ENCODE results near the gene ATP6V0A4.

DNA sequence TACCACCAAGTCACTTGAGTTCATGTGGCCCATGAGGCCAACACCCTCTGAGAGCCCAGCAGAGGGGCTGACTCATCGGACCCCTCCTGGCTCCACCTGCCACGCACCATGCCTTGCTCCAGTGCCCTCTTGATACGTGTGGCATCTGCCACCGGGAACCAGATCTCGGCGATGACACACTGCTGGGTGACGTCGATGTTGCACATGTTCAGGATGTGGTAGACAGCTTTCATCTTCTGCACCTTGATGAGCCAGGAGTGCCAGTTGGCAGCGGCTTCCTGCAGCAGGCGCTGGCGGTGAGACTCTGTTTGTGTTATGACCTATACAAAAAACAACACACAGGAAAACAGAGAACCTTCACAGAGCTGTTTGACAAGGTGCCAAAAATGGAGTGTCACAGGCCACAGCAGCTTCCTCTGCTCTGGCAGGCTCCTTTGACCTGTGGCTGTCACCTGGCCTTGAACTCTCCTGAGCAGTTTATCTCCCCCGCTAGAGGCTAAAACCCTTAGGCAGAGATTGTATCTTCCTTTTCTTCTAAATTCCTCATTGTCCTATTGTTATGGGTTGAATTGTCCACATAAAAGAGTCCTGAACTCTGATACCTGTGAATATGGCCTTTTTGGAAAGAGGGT is 45.4 kb downstream of the ATP6V0A4 start:
- TF ChIP-seq, protein P1, sequence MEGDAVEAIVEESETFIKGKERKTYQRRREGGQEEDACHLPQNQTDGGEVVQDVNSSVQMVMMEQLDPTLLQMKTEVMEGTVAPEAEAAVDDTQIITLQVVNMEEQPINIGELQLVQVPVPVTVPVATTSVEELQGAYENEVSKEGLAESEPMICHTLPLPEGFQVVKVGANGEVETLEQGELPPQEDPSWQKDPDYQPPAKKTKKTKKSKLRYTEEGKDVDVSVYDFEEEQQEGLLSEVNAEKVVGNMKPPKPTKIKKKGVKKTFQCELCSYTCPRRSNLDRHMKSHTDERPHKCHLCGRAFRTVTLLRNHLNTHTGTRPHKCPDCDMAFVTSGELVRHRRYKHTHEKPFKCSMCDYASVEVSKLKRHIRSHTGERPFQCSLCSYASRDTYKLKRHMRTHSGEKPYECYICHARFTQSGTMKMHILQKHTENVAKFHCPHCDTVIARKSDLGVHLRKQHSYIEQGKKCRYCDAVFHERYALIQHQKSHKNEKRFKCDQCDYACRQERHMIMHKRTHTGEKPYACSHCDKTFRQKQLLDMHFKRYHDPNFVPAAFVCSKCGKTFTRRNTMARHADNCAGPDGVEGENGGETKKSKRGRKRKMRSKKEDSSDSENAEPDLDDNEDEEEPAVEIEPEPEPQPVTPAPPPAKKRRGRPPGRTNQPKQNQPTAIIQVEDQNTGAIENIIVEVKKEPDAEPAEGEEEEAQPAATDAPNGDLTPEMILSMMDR (IDR thresholded peaks at IDR 0.05; ENCODE audit: insufficient read depth, low read length) = no peak
- TF ChIP-seq POLR2AphosphoS5 (IDR thresholded peaks at IDR 0.05; ENCODE audit: low read depth) = peak; percentile 38; the same call in 1 of the 2 replicates
- no peak for TF ChIP-seq GABPA (IDR thresholded peaks at IDR 0.05; ENCODE audit: low read depth)
